Activated T-cell treated with anti-CD3 and anti-CD28 coated beads, Interleukin-2, amount 50 U/mL, for 24 hours (primary cell): ENCODE data around the gene BIRC2.
"Not testable (repeated sequence)": the region's sequence is repeated elsewhere in the genome, so short reads cannot be mapped to it uniquely, and the experiment has no call there.

Source experiments
- DNase-seq: peaks from one replicate; pipeline ENCODE4 v3.0.0-alpha.2; 2020
- H3K27ac Mint-ChIP-seq: 2 replicates; pipeline ENCODE4 v1.8.0; 2020; ENCODE audit warnings: mild to moderate bottlenecking, mixed read lengths
- H3K27me3 Mint-ChIP-seq: 2 replicates; pipeline ENCODE4 v1.8.0; 2020; ENCODE audit warnings: mixed read lengths
- H3K36me3 Mint-ChIP-seq: 2 replicates; pipeline ENCODE4 v1.8.0; 2020; ENCODE audit warnings: low read depth, mixed read lengths
- H3K4me1 Mint-ChIP-seq: 2 replicates; pipeline ENCODE4 v1.8.0; 2020; ENCODE audit warnings: low read depth, mixed read lengths
- H3K4me3 Mint-ChIP-seq: 2 replicates; pipeline ENCODE4 v1.8.0; 2020; ENCODE audit warnings: mild to moderate bottlenecking, moderate library complexity, mixed read lengths
- H3K9me3 Mint-ChIP-seq: 2 replicates; pipeline ENCODE4 v1.8.0; 2020; ENCODE audit warnings: mixed read lengths

The BIRC2 gene

GRCh38 chr11:102317099-102317767 is 29.8 kb upstream of the BIRC2 start, which contains the start of gene BIRC3:
Gene BIRC3 (plus strand): TSS chr11:102317484. CDS start chr11:102324510, 7,026 bp downstream.
- peaks cover 48% of the 10 kb centered on the region for H3K36me3 Mint-ChIP-seq
- H3K4me3 Mint-ChIP-seq = peak within 1 kb of the TSS; percentile 95
- H3K27me3 Mint-ChIP-seq = no peaks in the 10 kb centered on the region
- H3K27ac Mint-ChIP-seq = peak within 1 kb of the TSS; percentile 97
- no peaks in the 10 kb centered on the region for H3K9me3 Mint-ChIP-seq
- H3K4me1 Mint-ChIP-seq = peaks cover 70% of the 10 kb centered on the region
- peak; percentile 88 for DNase-seq

- H3K4me1 Mint-ChIP-seq = peaks cover 71% of the 10 kb centered on the region
- H3K27me3 Mint-ChIP-seq = no peaks in the 10 kb centered on the region
- H3K27ac Mint-ChIP-seq = peak overlapping the region; percentile 97
- peak overlapping the region; percentile 95 for H3K4me3 Mint-ChIP-seq
- no peak for DNase-seq
- H3K9me3 Mint-ChIP-seq = no peaks in the 10 kb centered on the region
- peaks cover 53% of the 10 kb centered on the region for H3K36me3 Mint-ChIP-seq
Measured at GRCh38 chr11:102317768-102318103, 29.3 kb upstream of the BIRC2 start.

- Mint-ChIP-seq H3K4me1 (peaks cover 70% of the 10 kb centered on the region), H3K27ac (peak overlapping the region; percentile 97), H3K27me3 (no peaks in the 10 kb centered on the region), H3K9me3 (no peaks in the 10 kb centered on the region), H3K36me3 (peaks cover 59% of the 10 kb centered on the region), H3K4me3 (peak overlapping the region; percentile 95)
- peak; percentile 61 for DNase-seq
Measured at GRCh38 chr11:102318469-102318868, 28.5 kb upstream of the BIRC2 start.

- Mint-ChIP-seq H3K9me3 (no peaks in the 10 kb centered on the region), H3K4me1 (peaks cover 69% of the 10 kb centered on the region), H3K27me3 (no peaks in the 10 kb centered on the region), H3K27ac (peak overlapping the region; percentile 97), H3K36me3 (peaks cover 69% of the 10 kb centered on the region), H3K4me3 (peak overlapping the region; percentile 95)
- no peak for DNase-seq
Measured at GRCh38 chr11:102319544-102319943, 27.5 kb upstream of the BIRC2 start.

GRCh38 chr11:102320188-102320587 is 26.8 kb upstream of the BIRC2 start:
- no peaks in the 10 kb centered on the region for H3K9me3 Mint-ChIP-seq
- peaks cover 75% of the 10 kb centered on the region for H3K36me3 Mint-ChIP-seq
- no peaks in the 10 kb centered on the region for H3K27me3 Mint-ChIP-seq
- peak overlapping the region; percentile 95 for H3K4me3 Mint-ChIP-seq
- H3K4me1 Mint-ChIP-seq = peaks cover 69% of the 10 kb centered on the region
- DNase-seq = no peak
- peak overlapping the region; percentile 97 for H3K27ac Mint-ChIP-seq

GRCh38 chr11:102320679-102321078 is 26.3 kb upstream of the BIRC2 start:
- peaks cover 77% of the 10 kb centered on the region for H3K36me3 Mint-ChIP-seq

GRCh38 chr11:102322560-102322959 is 24.5 kb upstream of the BIRC2 start:
- H3K9me3 Mint-ChIP-seq = no peaks in the 10 kb centered on the region
- peak overlapping the region; percentile 91 for H3K27ac Mint-ChIP-seq
- no peaks in the 10 kb centered on the region for H3K27me3 Mint-ChIP-seq
- peak overlapping the region; percentile 77 for H3K4me3 Mint-ChIP-seq
- H3K36me3 Mint-ChIP-seq = peaks cover 87% of the 10 kb centered on the region
- peaks cover 63% of the 10 kb centered on the region for H3K4me1 Mint-ChIP-seq
- DNase-seq = no peak

More at GRCh38 chr11:102320679-102321078, 26.3 kb upstream of the BIRC2 start:
- Mint-ChIP-seq H3K9me3 (no peaks in the 10 kb centered on the region), H3K4me3 (peak overlapping the region; percentile 95), H3K27me3 (no peaks in the 10 kb centered on the region), H3K4me1 (peaks cover 64% of the 10 kb centered on the region), H3K27ac (peak overlapping the region; percentile 97)
- no peak for DNase-seq

- Mint-ChIP-seq H3K9me3 (no peaks in the 10 kb centered on the region), H3K4me3 (no peak overlapping the region), H3K27ac (peak overlapping the region; percentile 68), H3K36me3 (peaks cover 88% of the 10 kb centered on the region), H3K4me1 (peaks cover 62% of the 10 kb centered on the region), H3K27me3 (no peaks in the 10 kb centered on the region)
- no peak for DNase-seq
Measured at GRCh38 chr11:102323542-102324251, 23.3 kb upstream of the BIRC2 start.

GRCh38 chr11:102325088-102325487 is 21.9 kb upstream of the BIRC2 start:
- Mint-ChIP-seq H3K4me3 (no peak overlapping the region), H3K9me3 (no peaks in the 10 kb centered on the region), H3K27me3 (no peaks in the 10 kb centered on the region), H3K36me3 (peaks cover 89% of the 10 kb centered on the region), H3K4me1 (peaks cover 59% of the 10 kb centered on the region), H3K27ac (peak overlapping the region; percentile 85)
- no peak for DNase-seq

GRCh38 chr11:102328748-102329147 is 18.3 kb upstream of the BIRC2 start:
- H3K27ac Mint-ChIP-seq = no peak overlapping the region
- H3K36me3 Mint-ChIP-seq = peaks cover 88% of the 10 kb centered on the region

GRCh38 chr11:102330231-102330630 is 16.8 kb upstream of the BIRC2 start:
- H3K36me3 Mint-ChIP-seq = peaks cover 86% of the 10 kb centered on the region
- DNase-seq = no peak
- peak overlapping the region; percentile 73 for H3K27ac Mint-ChIP-seq

More at GRCh38 chr11:102328748-102329147, 18.3 kb upstream of the BIRC2 start:
- no peak overlapping the region for H3K4me3 Mint-ChIP-seq
- no peak for DNase-seq
- H3K9me3 Mint-ChIP-seq = no peaks in the 10 kb centered on the region
- no peaks in the 10 kb centered on the region for H3K27me3 Mint-ChIP-seq
- H3K4me1 Mint-ChIP-seq = peaks cover 44% of the 10 kb centered on the region

GRCh38 chr11:102331341-102331740 is 15.7 kb upstream of the BIRC2 start:
- H3K36me3 Mint-ChIP-seq = peaks cover 87% of the 10 kb centered on the region
- H3K4me3 Mint-ChIP-seq = no peak overlapping the region
- DNase-seq = no peak
- peaks cover 27% of the 10 kb centered on the region for H3K4me1 Mint-ChIP-seq
- H3K27ac Mint-ChIP-seq = peak overlapping the region; percentile 62
- no peaks in the 10 kb centered on the region for H3K9me3 Mint-ChIP-seq
- no peaks in the 10 kb centered on the region for H3K27me3 Mint-ChIP-seq

More at GRCh38 chr11:102330231-102330630, 16.8 kb upstream of the BIRC2 start:
- no peak overlapping the region for H3K4me3 Mint-ChIP-seq
- H3K27me3 Mint-ChIP-seq = no peaks in the 10 kb centered on the region
- H3K9me3 Mint-ChIP-seq = no peaks in the 10 kb centered on the region
- peaks cover 32% of the 10 kb centered on the region for H3K4me1 Mint-ChIP-seq

- Mint-ChIP-seq H3K9me3 (no peaks in the 10 kb centered on the region), H3K36me3 (peaks cover 86% of the 10 kb centered on the region), H3K4me1 (peaks cover 21% of the 10 kb centered on the region), H3K27me3 (no peaks in the 10 kb centered on the region), H3K27ac (peak overlapping the region; percentile 82), H3K4me3 (no peak overlapping the region)
- DNase-seq = no peak
Measured at GRCh38 chr11:102332611-102332994, 14.4 kb upstream of the BIRC2 start.

GRCh38 chr11:102338479-102339010 is 8.5 kb upstream of the BIRC2 start:
- no peaks in the 10 kb centered on the region for H3K9me3 Mint-ChIP-seq
- H3K27ac Mint-ChIP-seq = peak overlapping the region; percentile 45
- H3K4me3 Mint-ChIP-seq = no peak overlapping the region
- DNase-seq = no peak
- peaks cover 50% of the 10 kb centered on the region for H3K36me3 Mint-ChIP-seq
- peaks cover 35% of the 10 kb centered on the region for H3K4me1 Mint-ChIP-seq
- no peaks in the 10 kb centered on the region for H3K27me3 Mint-ChIP-seq

- H3K27me3 Mint-ChIP-seq, H3K27ac Mint-ChIP-seq: not testable (repeated sequence)
Measured at GRCh38 chr11:102341311-102341710, 5.7 kb upstream of the BIRC2 start.

More at GRCh38 chr11:102341311-102341710, 5.7 kb upstream of the BIRC2 start:
- H3K36me3 Mint-ChIP-seq = peaks cover 30% of the 10 kb centered on the region
- peaks cover 54% of the 10 kb centered on the region for H3K4me1 Mint-ChIP-seq
- H3K9me3 Mint-ChIP-seq, DNase-seq, H3K4me3 Mint-ChIP-seq: not testable (repeated sequence)
